Measurements from ENCODE around the gene FNBP1. TPM values are rescaled to one million over a fixed set of nuclear protein-coding genes. Genes with fewer than 3 reads are reported as not detected.
"Not testable (repeated sequence)": the region's sequence is repeated elsewhere in the genome, so short reads cannot be mapped to it uniquely, and the experiment has no call there.

The FNBP1 gene
- total RNA-seq, 1 donor from 2014 or later, result 12.7 TPM

DNA sequence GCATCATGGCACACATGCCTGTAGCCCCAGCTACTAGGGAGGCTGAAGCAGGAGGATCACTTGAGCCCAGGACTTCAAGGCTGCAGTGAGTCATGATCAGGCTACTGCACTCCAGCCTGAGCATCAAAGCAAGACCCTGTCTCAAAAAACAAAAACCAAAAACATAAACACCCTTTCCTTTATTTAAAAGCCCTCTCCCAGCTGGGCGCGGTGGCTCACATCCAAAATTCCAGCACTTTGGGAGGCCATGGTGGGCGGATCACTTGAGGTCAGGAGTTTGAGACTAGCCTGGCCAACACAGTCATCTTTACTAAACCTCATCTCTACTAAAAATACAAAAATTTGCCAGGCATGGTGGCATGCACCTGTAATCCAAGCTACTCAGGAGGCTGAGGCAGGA is 45.3 kb downstream of the FNBP1 start:
- DNase-seq (ENCODE audit: low spot score), result peak; percentile 42
- not testable (repeated sequence) for ATAC-seq

DNA sequence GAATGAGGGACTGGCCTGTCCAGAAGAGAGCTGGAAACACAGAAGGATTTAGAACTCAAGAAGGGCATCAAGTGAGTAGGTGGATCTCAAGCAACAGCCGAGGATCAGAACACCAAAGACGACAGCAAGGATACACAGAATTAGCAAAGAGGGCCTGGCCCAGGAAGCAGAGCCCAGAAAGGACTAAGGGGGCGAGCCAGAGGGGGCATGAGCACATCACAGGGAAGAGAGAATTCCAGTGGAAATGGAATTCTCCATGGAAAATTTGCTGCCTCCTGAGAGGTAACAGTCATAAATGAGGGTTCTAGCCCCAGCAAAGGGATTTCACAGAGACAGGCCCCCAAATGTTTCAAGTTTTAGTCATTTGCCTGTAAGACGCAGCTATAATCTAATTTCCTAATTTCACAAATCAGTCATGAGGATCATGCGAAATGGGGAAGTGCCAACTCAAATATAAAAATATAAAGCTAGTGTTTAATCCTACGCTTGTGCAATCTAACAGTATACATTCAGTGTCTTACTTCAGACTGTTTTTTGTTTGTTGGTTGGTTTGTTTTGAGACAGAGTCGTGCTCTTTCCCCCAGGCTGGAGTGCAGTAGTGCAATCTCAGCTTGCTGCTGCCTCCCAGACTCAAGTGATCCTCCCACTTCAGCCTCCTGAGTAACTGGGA is 46.7 kb downstream of the FNBP1 start:
- ATAC-seq, result no peak

DNA sequence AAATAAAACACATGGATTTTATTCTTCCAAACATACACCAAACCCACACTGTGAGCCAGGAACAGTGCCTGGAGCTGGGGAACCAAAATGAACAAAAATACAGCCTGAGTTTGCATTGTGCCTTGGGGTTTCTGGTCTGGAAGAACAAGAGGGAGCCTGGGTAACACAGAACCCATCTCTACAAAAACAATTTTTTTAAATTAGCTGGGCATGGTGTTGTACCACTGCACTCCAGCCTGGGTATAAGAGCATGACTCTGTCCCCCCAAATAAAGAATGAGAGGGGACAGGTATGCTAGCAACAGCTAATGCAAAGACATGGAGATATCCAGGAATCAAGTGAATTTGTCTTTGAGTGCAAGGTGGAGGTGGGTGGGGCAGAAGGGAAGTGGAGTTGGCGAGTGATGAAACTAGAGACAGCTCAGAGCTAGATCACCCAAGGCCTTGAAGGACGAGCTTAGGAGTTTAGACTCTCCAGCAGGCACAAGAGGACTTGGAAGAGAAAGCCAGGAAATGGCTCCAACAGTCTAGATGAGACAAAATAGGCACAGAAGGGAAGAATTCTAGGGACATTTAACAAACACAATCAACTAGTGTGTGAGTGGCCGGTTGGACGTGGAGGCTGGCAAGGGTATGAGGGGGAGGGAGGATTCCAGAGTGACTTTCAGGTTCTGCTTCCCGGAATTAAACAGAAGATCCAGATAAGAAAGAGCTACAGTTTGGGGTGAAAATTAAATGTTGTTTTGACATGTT is 47.4 kb downstream of the FNBP1 start:
- peak; percentile 33 for ATAC-seq
- DNase-seq (ENCODE audit: low spot score), result peak; percentile 21

More for the DNA sequence above, 46.7 kb downstream of the FNBP1 start:
- peak; percentile 10 for DNase-seq (ENCODE audit: low spot score)

DNA sequence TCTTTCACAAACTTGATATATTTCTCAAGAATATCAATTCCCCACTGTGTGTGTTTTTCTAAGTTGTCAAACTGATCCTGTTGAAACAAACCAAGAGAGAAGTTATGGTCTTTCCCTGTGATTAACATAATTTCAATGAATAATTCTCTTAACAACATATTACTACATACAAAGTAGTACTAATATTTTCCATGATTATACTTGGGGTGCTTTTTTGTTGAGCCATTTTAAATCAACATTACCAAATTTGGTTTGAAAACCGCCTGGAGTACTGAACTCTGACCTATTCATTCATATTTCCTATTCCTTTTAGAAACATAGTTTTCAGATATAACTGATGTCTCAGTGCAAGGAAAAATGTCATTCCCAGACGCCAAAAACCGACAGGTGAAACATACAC is 48.1 kb downstream of the FNBP1 start:
- ATAC-seq, result no peak

DNA sequence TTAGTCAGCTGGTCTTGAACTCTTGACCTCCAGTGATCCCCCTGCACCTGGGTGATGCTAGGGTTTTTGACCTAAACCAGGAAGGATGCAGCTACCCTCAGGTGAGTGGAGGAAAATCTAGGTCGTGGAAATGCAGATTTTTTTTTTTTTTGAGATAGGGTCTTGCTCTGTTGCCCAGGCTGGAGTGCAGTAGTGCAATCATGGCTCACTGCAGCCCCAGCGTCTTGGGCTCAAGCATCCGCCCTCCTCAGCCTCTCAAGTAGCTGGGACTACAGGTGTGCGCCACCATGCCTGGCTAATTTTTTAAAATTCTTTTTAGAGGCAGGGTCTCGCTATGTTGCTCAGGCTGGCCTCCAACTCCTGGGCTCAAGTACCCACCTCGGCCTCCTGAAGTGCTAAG is 51.9 kb downstream of the FNBP1 start:
- peak; percentile 24 for DNase-seq (ENCODE audit: low spot score)
- not testable (repeated sequence) for ATAC-seq

More for the DNA sequence above, 48.1 kb downstream of the FNBP1 start:
- no peak for DNase-seq (ENCODE audit: low spot score)

DNA sequence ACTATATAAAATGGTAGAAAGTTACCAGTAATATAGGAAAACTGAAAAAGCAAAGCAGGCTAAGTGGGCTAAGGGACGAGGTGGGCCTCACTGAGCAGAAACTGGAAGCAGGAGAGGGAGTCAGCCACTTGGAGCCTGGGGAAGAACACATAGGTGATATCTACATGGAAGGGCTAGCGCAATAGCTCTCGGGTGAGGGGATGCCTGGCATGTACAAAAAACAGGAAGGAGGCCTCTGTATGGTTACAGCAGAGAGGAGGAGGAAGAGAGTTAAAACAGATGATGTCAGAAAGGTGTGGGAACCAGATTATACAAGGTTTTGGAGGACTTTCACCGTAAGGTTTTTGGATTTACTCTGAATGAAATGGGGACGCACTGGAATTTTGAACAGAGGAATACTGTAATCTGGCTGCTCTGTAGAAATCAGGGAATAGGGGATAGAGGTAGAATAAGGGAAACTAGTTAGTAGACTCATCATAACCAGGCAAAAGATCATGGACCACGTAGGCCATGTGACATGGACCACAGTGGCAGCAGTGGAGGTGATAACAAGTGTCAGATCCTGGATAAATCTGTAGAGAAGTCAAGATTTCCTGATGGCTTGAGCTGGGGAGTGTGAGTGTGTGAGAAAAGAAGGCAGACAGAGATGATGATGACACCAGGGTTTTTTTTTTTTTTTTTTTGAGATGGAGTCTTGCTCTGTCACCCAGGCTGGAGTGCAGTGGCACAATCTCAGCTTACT is 52.5 kb downstream of the FNBP1 start:
- DNase-seq (ENCODE audit: low spot score) (peak; percentile 39), ATAC-seq (no peak)

DNA sequence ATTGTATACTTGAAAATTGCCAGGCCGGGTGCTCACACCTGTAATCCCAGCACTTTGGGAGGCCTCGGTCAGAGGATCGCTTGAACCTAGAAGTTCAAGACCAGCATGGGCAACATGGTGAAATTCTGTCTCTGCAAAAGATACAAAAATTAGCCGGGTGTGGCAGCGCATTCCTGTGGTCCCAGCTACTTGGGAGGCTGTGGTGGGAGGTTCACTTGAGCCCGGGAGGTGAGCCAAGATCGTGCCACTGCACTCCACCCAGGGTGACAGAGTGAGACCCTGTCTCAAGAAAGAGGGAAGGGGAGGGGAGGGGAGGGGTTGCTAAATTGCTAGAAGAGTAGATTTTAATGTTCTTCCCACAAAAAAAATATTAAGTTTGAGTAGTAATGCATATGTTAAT is 53.2 kb downstream of the FNBP1 start:
- ATAC-seq (no peak), DNase-seq (ENCODE audit: low spot score) (peak; percentile 36)

DNA sequence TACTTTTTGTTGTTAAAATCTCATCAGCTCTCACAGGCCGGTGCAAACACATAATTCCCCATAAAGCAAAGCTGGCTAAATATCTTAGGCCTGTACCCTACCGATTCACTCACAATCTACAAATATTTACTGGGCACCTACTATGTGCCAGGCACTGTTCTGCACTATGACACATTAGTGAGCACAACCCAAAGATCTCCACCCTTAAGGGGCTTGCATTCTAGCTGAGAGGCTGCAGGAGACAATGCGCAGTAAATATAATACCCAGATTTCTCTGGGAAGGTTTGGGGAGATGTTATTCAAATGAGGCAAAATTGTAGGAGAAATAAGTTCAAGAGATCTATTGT is 53.7 kb downstream of the FNBP1 start:
- ATAC-seq (no peak), DNase-seq (ENCODE audit: low spot score) (no peak)

DNA sequence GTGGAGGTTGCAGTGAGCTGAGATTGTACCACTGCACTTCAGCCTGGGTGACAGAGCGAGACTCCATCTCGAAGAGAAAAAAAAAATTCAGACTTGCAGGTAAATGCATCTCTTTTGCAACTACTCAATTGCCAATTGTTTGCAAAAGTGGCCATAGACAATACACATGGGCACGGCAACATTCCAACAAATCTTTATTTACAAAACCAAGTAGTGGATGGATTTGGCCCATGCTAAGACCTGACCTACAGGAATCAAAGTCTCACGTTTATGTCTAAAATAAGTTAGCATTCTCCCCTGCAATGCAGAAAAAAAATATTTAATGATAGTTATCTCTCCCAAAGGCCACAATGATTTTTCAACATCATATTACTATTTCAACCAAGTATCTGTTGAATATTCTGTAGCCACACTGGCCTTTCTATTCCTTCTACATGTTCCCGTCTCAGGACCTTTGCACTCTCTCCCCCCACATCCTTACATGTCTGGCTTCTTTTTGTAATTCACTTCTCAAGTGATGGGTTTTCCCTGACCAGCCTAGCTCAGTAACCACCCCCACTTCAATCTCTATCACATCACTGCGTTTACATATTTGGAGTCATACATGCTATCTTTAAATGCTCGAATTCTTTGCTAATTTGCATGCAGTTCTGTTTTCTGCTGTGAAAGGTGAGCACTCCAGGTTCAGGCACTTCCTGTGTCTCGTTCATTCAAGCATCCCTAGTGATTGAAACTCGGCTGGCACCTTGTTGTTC is 54.2 kb downstream of the FNBP1 start:
- ATAC-seq, result peak; percentile 65

DNA sequence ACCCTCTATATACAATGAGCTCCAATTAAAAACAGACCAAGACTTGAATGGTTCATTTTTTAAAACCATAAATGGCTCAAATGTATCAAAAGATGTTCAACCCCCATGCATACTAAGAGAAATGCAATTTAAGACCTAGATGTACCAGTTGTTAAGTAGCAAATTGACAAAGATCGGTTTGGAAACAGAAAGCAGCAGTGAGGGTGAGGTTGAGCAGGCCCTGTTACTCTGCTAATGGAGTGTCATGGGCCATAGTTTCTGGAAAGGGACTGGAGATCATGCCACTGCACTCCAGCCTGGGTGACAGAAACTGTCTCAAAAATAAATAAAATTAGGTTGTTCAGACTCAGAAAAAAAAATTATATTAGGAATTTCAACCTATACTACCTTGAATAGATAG is 55.0 kb downstream of the FNBP1 start:
- ATAC-seq (no peak), DNase-seq (ENCODE audit: low spot score) (no peak)

More for the DNA sequence above, 54.2 kb downstream of the FNBP1 start:
- DNase-seq (ENCODE audit: low spot score), result peak; percentile 30

DNA sequence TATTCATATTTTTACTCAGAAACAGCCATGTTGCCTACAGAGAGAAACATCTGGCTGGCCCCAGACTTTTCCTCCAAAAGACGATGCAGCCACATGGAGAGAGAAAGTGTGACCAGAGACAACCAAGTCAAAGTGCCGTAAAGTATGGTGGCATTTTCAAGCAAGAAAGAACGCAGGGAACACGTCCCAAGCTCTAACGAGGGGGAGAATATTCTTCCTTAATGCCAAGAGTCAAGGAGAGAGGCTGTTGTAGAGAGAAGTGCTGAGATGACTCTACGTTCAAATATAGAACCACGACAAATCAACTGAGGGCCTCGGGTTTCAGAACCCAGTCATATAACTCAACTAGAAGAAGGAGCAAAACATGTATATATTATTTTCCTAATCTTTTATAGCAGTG is 55.9 kb downstream of the FNBP1 start:
- ATAC-seq, result no peak

DNA sequence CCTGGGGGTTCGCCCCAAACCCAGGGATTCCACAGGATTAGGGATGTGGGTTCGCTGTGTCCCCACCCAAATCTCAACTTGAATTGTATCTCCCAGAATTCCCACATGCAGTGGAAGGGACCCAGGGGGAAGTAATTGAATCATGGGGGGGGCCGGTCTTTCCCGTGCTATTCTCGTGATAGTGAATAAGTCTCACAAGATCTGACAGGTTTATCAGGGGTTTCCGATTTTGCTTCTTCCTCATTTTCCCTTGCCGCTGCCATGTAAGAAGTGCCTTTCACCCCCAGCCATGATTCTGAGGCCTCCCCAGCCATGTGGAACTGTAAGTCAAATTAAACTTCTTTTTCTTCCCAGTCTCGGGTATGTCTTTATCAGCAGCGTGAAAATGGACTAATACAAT is 58.4 kb downstream of the FNBP1 start:
- DNase-seq (ENCODE audit: low spot score); ATAC-seq: not testable (repeated sequence)

More for the DNA sequence above, 55.9 kb downstream of the FNBP1 start:
- peak; percentile 12 for DNase-seq (ENCODE audit: low spot score)

DNA sequence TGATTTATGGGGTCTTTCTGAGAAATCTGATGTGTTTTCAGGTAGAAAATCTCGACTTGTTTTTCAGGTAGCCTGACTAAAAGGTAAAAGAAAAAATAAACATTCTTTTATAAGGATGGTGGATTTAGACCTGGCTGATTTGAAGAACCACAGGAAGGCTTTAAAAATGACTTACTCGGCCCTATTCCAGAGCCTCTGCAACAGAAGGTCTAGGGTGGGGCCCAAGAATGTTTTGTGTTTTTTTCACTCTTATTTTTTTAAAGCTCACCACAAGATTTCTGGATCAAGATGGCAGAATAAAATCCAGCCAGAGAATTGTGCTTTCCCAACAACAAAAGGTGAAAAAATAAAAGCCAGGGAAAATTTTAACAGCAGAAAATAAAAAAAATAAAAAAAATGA is 59.1 kb downstream of the FNBP1 start:
- DNase-seq (ENCODE audit: low spot score) (no peak), ATAC-seq (no peak)

DNA sequence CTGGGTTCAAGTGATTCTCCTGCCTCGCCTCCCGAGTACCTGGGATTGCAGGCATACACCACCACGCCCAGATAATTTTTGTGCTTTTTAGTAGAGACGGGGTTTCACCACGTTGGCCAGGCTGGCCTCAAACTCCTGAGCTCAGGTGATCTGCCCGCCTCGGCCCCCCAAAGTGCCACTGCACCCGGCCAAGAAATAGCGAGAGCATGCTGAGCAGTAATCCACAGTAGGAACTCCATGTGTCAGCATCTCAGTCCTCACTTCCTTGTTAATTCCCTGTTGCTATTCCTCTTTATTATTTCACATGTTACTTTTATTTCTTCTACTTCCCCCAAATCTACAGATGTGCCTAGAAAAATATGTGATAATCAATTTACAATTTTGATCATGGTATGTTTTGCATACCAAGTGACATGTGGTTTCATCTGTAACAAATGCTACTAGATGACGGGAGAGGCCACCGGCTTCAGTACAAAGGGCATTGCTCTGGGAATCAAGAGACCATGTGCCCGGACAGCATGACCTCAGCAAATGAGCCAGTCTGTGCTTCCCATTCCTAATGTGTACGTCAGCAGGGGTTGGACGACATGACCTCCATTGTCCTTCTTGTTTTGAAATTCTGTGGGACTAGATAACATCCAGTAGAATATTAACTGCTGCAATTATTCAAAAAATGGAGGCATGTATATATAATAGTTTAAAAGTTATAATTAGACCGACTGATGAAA is 61.6 kb downstream of the FNBP1 start:
- peak; percentile 98 for ATAC-seq
- peak; percentile 86 for DNase-seq (ENCODE audit: low spot score)

DNA sequence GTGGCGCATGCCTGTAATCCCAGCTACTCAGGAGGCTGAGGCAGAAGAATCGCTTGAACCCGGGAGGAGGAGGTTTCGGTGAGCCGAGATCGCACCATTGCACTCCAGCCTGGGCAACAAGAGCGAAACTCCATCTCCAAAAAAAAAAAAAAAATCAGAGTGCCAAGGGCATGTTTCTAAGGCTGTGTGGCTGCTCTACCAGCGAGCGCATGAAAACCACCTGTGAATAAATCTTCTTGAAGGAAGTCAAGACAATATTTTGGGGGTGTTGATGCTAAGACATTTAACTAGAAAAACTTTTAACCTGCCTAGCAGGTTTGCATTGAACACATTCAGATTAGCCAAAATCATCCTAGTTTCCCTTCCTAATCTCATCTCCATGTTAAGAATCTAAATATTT is 62.8 kb downstream of the FNBP1 start:
- not testable (repeated sequence) for ATAC-seq; DNase-seq (ENCODE audit: low spot score)

DNA sequence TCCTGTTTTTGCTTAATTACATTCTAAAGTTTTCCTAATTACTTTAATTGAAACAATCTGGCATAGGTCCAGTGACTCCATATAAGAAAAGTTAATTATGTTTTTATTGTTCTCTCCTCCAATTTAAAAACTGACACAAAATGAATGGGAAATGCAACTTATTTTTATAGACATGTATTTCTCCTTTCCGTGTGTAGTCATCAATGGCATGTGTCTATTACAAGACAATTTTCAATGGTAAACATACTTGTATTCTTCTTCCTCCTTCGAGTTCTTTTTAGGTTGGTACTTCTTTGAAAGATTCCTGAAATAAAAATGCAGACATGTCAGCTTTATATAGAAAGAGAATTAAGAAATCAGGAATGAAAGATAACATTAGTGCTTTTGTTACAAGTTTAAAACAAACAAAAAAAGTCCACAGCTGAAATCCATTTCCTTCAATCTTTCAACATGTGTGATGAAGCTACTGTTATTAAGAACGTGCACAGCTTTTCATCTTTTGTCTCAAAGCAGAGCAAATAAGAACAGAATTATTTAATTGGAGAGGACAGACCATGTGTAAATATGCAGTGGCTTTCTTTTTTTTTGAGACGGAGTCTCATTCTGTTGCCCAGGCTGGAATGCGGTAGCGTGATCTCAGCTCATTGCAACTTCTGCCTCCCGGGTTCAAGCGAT is 63.8 kb downstream of the FNBP1 start:
- ATAC-seq, result no peak
- no peak for DNase-seq (ENCODE audit: low spot score)

DNA sequence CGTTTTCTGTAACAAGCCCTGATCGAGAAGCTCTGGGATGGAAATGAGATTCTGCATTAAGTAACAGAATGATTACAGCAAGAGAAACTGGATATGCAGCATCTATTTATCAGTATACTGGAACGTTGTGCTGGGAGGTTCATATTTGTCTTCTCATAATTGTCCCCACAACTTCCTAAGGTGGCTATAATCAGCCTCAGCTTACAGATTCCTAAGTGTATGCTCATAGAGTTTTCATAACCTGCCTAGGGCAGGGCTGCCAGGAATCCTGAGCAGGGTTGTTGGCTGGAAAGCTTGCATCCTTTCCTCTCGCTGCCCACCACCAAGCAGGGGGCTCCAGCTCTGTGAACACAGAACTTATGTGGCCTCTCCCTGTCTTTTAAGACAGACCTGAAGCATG is 70.2 kb downstream of the FNBP1 start:
- ATAC-seq, result no peak

DNA sequence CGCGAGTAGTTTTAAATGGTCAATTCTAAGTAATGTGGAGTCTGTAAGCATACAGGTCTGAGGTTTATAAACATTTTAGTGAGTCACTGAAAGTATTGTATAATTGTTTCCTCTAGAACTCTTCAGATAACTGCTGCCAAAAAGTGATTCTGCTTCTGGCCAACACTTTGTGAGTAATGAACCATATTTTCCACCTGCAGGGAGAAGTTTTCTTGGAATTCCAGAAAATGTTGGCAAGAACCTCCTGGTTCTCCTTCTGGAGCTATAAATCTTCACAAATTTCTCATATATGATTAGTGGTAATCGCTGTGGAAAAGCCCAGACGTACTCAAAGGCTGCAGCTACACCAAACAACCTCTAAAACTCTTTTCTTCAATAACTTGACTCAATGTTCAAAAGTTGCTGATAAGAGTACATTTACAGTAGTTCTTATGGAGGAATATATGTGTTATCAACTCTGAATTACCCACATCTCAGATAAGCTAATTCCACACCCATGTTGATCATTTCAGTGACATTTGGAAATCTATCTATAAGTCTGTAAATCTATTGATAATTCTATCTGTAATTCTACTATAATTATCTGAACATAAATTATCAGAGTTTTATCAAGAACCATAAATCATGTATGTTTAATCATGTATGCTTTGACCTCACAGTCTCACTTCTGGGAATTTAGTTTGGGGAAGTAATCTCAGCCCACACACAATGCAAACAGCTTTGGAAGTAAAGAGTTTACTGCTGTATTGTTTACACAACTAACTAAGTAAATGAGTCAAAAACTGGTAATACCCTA is 74.1 kb downstream of the FNBP1 start:
- DNase-seq (ENCODE audit: low spot score) (peak; percentile 2), ATAC-seq (no peak)

More for the DNA sequence above, 70.2 kb downstream of the FNBP1 start:
- DNase-seq (ENCODE audit: low spot score), result peak; percentile 26
